GM12878 (cell line): Measurements from ENCODE around the gene TTYH3. TPM values are rescaled to one million over a fixed set of nuclear protein-coding genes. Genes with fewer than 3 reads are reported as not detected.
"Not testable (repeated sequence)": the region's sequence is repeated elsewhere in the genome, so short reads cannot be mapped to it uniquely, and the experiment has no call there.

Experiments
- ATAC-seq: fragments of 200-7000 bp; cut with Tn5 transposase; 3 replicates; pipeline ENCODE4 v1.9.1; 2020; ENCODE audit warnings: mild to moderate bottlenecking, moderate library complexity
- BruUV-seq: library from RNA; stranded (reverse); fragments of 400-500 nt; replicated peaks from 2 replicates; lab custom pipeline; 2021; lab: Mats Ljungman, UMichigan
- CTCF ChIA-PET: fragments of 300-600 bp; sonication (Branson Sonifier 250); formaldehyde crosslinking; extraction: SDS; loops from one replicate; lab custom pipeline; 2021; ENCODE audit warnings: inconsistent platforms; lab: Yijun Ruan, JAX
- POLR2A ChIA-PET: fragments of 350-600 bp; formaldehyde crosslinking; extraction: SDS; loops from one replicate; lab custom pipeline; 2021; ENCODE audit warnings: inconsistent platforms; lab: Charles Lee
- RAD21 ChIA-PET: fragments of 300-600 bp; sonication (Branson Sonifier 250); formaldehyde crosslinking; loops from one replicate; lab custom pipeline; 2023; ENCODE audit warnings: antibody characterized with exemption; ENCODE audit not compliant: unreplicated experiment; lab: Charles Lee
- SMC1A ChIA-PET: fragments of 300-600 bp; sonication (Branson Sonifier 250); formaldehyde crosslinking; loops from one replicate; lab custom pipeline; 2023; ENCODE audit not compliant: unreplicated experiment, uncharacterized antibody; lab: Charles Lee
- DNase-seq: peaks from one replicate; pipeline ENCODE4 v3.0.0-alpha.2; 2011; ENCODE audit warnings: low read depth, low spot score
- FAIRE-seq: peaks from 3 replicates; lab custom pipeline; 2011; peaks lifted over from hg19 to GRCh38; lab: Jason Lieb, UNC
- H2AFZ ChIP-seq: 2 replicates; pipeline ENCODE4 v1.6.0; 2011; ENCODE audit warnings: low read depth, low read length, control low read depth; ENCODE audit not compliant: control insufficient read depth
- H3K27ac ChIP-seq: 2 replicates; pipeline ENCODE4 v1.5.1; 2011; ENCODE audit warnings: control low read depth; ENCODE audit not compliant: control insufficient read depth, insufficient read depth
- H3K27me3 ChIP-seq, 2 experiments: replicated peaks in 1 of 2; 2 replicates each; pipeline versions ENCODE4 v1.6.0 to v1.6.1; 2011; ENCODE audit warnings: low read length in 1 of 2; ENCODE audit not compliant: control insufficient read depth in 2 of 2, insufficient read depth in 2 of 2
- H3K36me3 ChIP-seq, 2 experiments: 2 replicates each; pipeline ENCODE4 v1.5.1; 2011; ENCODE audit warnings: low read length in 1 of 2; ENCODE audit not compliant: control insufficient read depth in 2 of 2, insufficient read depth in 2 of 2
- H3K4me1 ChIP-seq: 2 replicates; pipeline ENCODE4 v1.6.1; 2011; ENCODE audit warnings: mild to moderate bottlenecking, low read length, moderate library complexity, mixed read lengths; ENCODE audit not compliant: control insufficient read depth, insufficient read depth
- H3K4me2 ChIP-seq: 2 replicates; pipeline ENCODE4 v1.6.0; 2011; ENCODE audit warnings: control low read depth; ENCODE audit not compliant: control insufficient read depth, insufficient read depth
- H3K4me3 ChIP-seq: fragments of 200-600 bp; sonication (generic); 2 replicates; pipeline ENCODE4 v1.5.1; 2016
- H3K79me2 ChIP-seq: 2 replicates; pipeline ENCODE4 v1.6.0; 2011; ENCODE audit warnings: low read length; ENCODE audit not compliant: control insufficient read depth, insufficient read depth
- H3K9ac ChIP-seq: 2 replicates; pipeline ENCODE4 v1.8.0; 2011; ENCODE audit warnings: low read length, control low read depth, mixed read lengths; ENCODE audit not compliant: control insufficient read depth, insufficient read depth
- H3K9me3 ChIP-seq: replicated peaks from 3 replicates; pipeline ENCODE4 v1.5.1; 2011; ENCODE audit warnings: mild to moderate bottlenecking, low read length; ENCODE audit not compliant: control insufficient read depth, insufficient read depth
- H4K20me1 ChIP-seq: 2 replicates; pipeline ENCODE4 v1.6.0; 2011; ENCODE audit not compliant: control insufficient read depth, insufficient read depth
- CEBPB ChIP-seq, 2 experiments: fragments of 150-350 bp in 1 of 2; IDR thresholded peaks; 2 replicates each; pipeline ENCODE4 v1.6.1; 2012 to 2014; ENCODE audit warnings: low read depth in 2 of 2, low read length in 2 of 2, borderline replicate concordance in 1 of 2, inconsistent platforms in 1 of 2
- EED ChIP-seq: sonication (generic); IDR thresholded peaks from 2 replicates; pipeline ENCODE4 v1.6.1; 2016; ENCODE audit warnings: antibody characterized with exemption, low read depth
- FOS ChIP-seq: IDR thresholded peaks from 3 replicates; pipeline ENCODE4 v1.6.1; 2011; ENCODE audit warnings: borderline replicate concordance; ENCODE audit not compliant: insufficient read length; ENCODE audit errors: extremely low read depth
- GATAD2B ChIP-seq: fragments of 450-650 bp; conservative IDR thresholded peaks from 2 replicates; pipeline ENCODE4 v1.6.1; 2017; ENCODE audit warnings: low read depth, mild to moderate bottlenecking, moderate library complexity
- KDM1A ChIP-seq: fragments of 200-600 bp; sonication (generic); IDR thresholded peaks from 2 replicates; pipeline ENCODE4 v1.6.1; 2016; ENCODE audit warnings: borderline replicate concordance
- NFIC ChIP-seq: IDR thresholded peaks from 2 replicates; pipeline ENCODE4 v1.6.1; 2012; ENCODE audit warnings: low read depth, mild to moderate bottlenecking, inconsistent platforms, low read length, moderate library complexity
- NR2C1 ChIP-seq: fragments of 450-650 bp; IDR thresholded peaks from 2 replicates; pipeline ENCODE4 v1.6.1; 2017; ENCODE audit warnings: antibody characterized with exemption, mild to moderate bottlenecking, moderate library complexity
- POLR2A ChIP-seq: IDR thresholded peaks from 2 replicates; pipeline ENCODE4 v1.6.1; 2011; ENCODE audit warnings: low read depth, mild to moderate bottlenecking, low read length
- PRDM15 ChIP-seq: fragments of 450-650 bp; formaldehyde crosslinking; IDR thresholded peaks from 2 replicates; pipeline ENCODE4 v1.4.0; 2020; ENCODE audit warnings: mild to moderate bottlenecking, moderate library complexity
- RAD51 ChIP-seq: fragments of 450-650 bp; IDR thresholded peaks from 2 replicates; pipeline ENCODE4 v1.6.1; 2016; ENCODE audit warnings: moderate library complexity, mild to moderate bottlenecking, inconsistent platforms
- SMARCA5 ChIP-seq: fragments of 450-650 bp; IDR thresholded peaks from 2 replicates; pipeline ENCODE4 v1.6.1; 2017; ENCODE audit warnings: mild to moderate bottlenecking
- SMC3 ChIP-seq: IDR thresholded peaks from 2 replicates; pipeline ENCODE4 v1.6.1; 2011; ENCODE audit warnings: low read length, improper control_type of control experiment, borderline replicate concordance
- YBX1 ChIP-seq: fragments of 450-650 bp; IDR thresholded peaks from 2 replicates; pipeline ENCODE4 v1.6.1; 2016; ENCODE audit warnings: antibody characterized with exemption
- YY1 ChIP-seq: IDR thresholded peaks from 2 replicates; pipeline ENCODE4 v1.6.1; 2011; ENCODE audit warnings: low read depth, mild to moderate bottlenecking, low read length
- WGBS: methylation state at CpG from one replicate; pipeline ENCODE4 v1.1.6; 2016; ENCODE audit warnings: low lambda C conversion rate; ENCODE audit not compliant: insufficient replicate concordance, insufficient coverage; ENCODE audit errors: missing lambda C conversion rate; 5-methylcytosine and 5-hydroxymethylcytosine counted together
- in situ Hi-C: fragments of 300-500 bp; cut with MboI; formaldehyde crosslinking; loops from 9 replicates; pipeline ENCODE4 v1.14.3; 2018; ENCODE audit warnings: mixed read lengths
- intact Hi-C: fragments of 100-400 bp; cut with micrococcal nuclease; formaldehyde crosslinking; loops from one replicate; pipeline ENCODE4 v1.14.2; 2022; ENCODE audit not compliant: unreplicated experiment
- polyA plus RNA-seq, 11 experiments: library from polyadenylated mRNA; depleted of rRNA in 4 of 11; unstranded in 6 of 11; stranded (reverse) in 5 of 11; fragments of >200 nt; fragmentation: Nextera tagmentation in 4 of 11; fragmentation: Illumina TruSeq in 1 of 11; extraction: Ambion mirVana in 4 of 11; extraction: Trizol in 1 of 11; gene quantifications; 1 replicate in 1 of 11; 2 replicates in 10 of 11; pipeline versions ENCODE4 v1.2.1 to v1.2.3, GENCODE V29; 2011 to 2016; ENCODE audit warnings: inconsistent platforms in 2 of 11, missing spikeins in 2 of 11, low read depth in 1 of 11
- total RNA-seq, 4 experiments: library from RNA; depleted of rRNA in 3 of 4; stranded (reverse); fragments of >200 nt in 3 of 4; fragmentation: Illumina TruSeq in 1 of 4; extraction: Trizol in 1 of 4; gene quantifications; 2 replicates each; pipeline versions ENCODE4 v1.2.1 to v1.2.3, GENCODE V29; 2013 to 2021

The TTYH3 gene
- total and polyA plus RNA-seq, 10 of the 15 experiments (the other 5 are each of a cell fraction or from before 2014, with no cell fraction given): 0.79 to 71.4 (median 10.5) TPM

- BruUV-seq, H3K36me3 ChIP-seq, in situ Hi-C loops, FAIRE-seq, H2AFZ ChIP-seq, H3K9ac ChIP-seq, H3K27ac ChIP-seq, H3K4me3 ChIP-seq, H3K79me2 ChIP-seq, DNase-seq, H4K20me1 ChIP-seq, H3K4me2 ChIP-seq, H3K27me3 ChIP-seq, intact Hi-C loops, ATAC-seq, H3K9me3 ChIP-seq: not testable (repeated sequence)
- H3K4me1 ChIP-seq: peaks cover 27% of the 10 kb centered on the region
- POLR2A ChIA-PET: interaction anchor here (1.4 to 1.5 kb wide), 2 partner anchors 13 to 24 kb away, joined by 3 to 5 read pairs; no protein-coding TSS in a partner anchor
- CTCF ChIA-PET: interaction anchor here (0.6 to 0.9 kb wide), 2 partner anchors 20 to 125 kb away, joined by 3 read pairs; no protein-coding TSS in a partner anchor
- RAD21 ChIA-PET: interaction anchor here (2.2 kb wide), 1 partner anchor 18 kb away, joined by 5 read pairs; no protein-coding TSS in a partner anchor
- 96% methylated on average over 23 of the region's 23 CpGs for WGBS
- SMC1A ChIA-PET: interaction anchor here (0.5 kb wide), 1 partner anchor 10 kb away, joined by 3 read pairs; no protein-coding TSS in a partner anchor
Measured at GRCh38 chr7:2691932-2692439, 60.2 kb downstream of the TTYH3 start.

GRCh38 chr7:2692543-2692942 lies 60.8 kb downstream of the TTYH3 start:
- H3K9me3 ChIP-seq: no peaks in the 10 kb centered on the region
- H3K27me3 ChIP-seq: peaks cover under 1 to 3% of the 10 kb centered on the region in 2 experiments; a peak in 2 of 4 replicates
- no peak overlapping the region for H2AFZ ChIP-seq
- no peaks in the 10 kb centered on the region; the same call in 1 of the 2 replicates for H4K20me1 ChIP-seq
- H3K79me2 ChIP-seq: no peaks in the 10 kb centered on the region
- intact Hi-C loops (no loop called here), in situ Hi-C loops (no loop called here)
- no peak for FAIRE-seq
- H3K4me2 ChIP-seq: no peak overlapping the region
- TF ChIP-seq KDM1A (no peak), GATAD2B (no peak), NR2C1 (no peak), YY1 (no peak), RAD51 (no peak), EED (no peak), SMC3 (no peak), SMARCA5 (no peak), PRDM15 (CRISPR knock-in tag) (no peak), YBX1 (no peak), CEBPB (IDR thresholded peaks at IDR 0.05; ENCODE audit: borderline replicate concordance in 1 of 2, low read depth in 2 of 2, low read length in 2 of 2) (no peak), FOS (no peak), POLR2A (no peak), NFIC (no peak)
- ATAC-seq: no peak
- H3K9ac ChIP-seq: no peak overlapping the region
- H3K4me1 ChIP-seq: peaks cover 27% of the 10 kb centered on the region
- RAD21 ChIA-PET: interaction anchor here (2.2 kb wide), 1 partner anchor 18 kb away, joined by 5 read pairs; no protein-coding TSS in a partner anchor
- no TSS peak for BruUV-seq
- no peaks in the 10 kb centered on the region for H3K36me3 ChIP-seq
- SMC1A ChIA-PET: interaction anchor here (0.5 kb wide), 1 partner anchor 11 kb away, joined by 3 read pairs; no protein-coding TSS in a partner anchor
- H3K27ac ChIP-seq: no peak overlapping the region
- POLR2A ChIA-PET: interaction anchor here (1.4 to 1.5 kb wide), 2 partner anchors 12 to 23 kb away, joined by 3 to 5 read pairs; no protein-coding TSS in a partner anchor
- DNase-seq: no peak
- CTCF ChIA-PET: interaction anchor here (1.0 kb wide), 1 partner anchor 18 kb away, joined by 5 read pairs; no protein-coding TSS in a partner anchor
- 75% methylated on average over 14 of the region's 14 CpGs for WGBS
- no peak overlapping the region for H3K4me3 ChIP-seq
